ENCODE data around the gene TIMP3. TPM values are rescaled to one million over a fixed set of nuclear protein-coding genes. Genes with fewer than 3 reads are reported as not detected.

TIMP3 gene
- polyA plus RNA-seq, 3 donors, result not detected

GRCh38 chr22:32776397-32776796 lies 25.1 kb upstream of the TIMP3 start:
- Mint-ChIP-seq H3K4me1 (peaks cover 10% of the 10 kb centered on the region), H3K27ac (no peak overlapping the region), H3K27me3 (ENCODE audit: low read depth in 3 of 3) (peaks cover 3 to 9% (median 4%) of the 10 kb centered on the region in 3 donors), H3K4me3 (no peak overlapping the region), H3K36me3 (no peaks in the 10 kb centered on the region), H3K9me3 (peaks cover 0 to 8% (median 0%) of the 10 kb centered on the region in 7 donors)
- H3K27me3 ChIP-seq (ENCODE audit: control insufficient read depth in 2 of 2, insufficient read depth in 2 of 2, low read length in 2 of 2), result no peaks in the 10 kb centered on the region
- 73% methylated on average over 3 of the region's 4 CpGs for WGBS (ENCODE audit: insufficient coverage)
- H3K27ac ChIP-seq (ENCODE audit: low read depth in 1 of 2, low read length in 2 of 2), result no peak overlapping the region
- DNase-seq, result no peak
- H3K4me2 ChIP-seq (replicated peaks; ENCODE audit: extremely low read depth, low read length, poor library complexity, severe bottlenecking), result no peak overlapping the region
- no peaks in the 10 kb centered on the region for H3K9me3 ChIP-seq (replicated peaks in 1 of 2; ENCODE audit: control insufficient read depth in 1 of 2, insufficient read depth in 1 of 2, low read length in 2 of 2)
- no peaks in the 10 kb centered on the region for H3K36me3 ChIP-seq (replicated peaks in 1 of 2; ENCODE audit: control insufficient read depth in 1 of 2, insufficient read depth in 2 of 2, low read length in 2 of 2)
- H3K9ac ChIP-seq (ENCODE audit: insufficient read depth, low read length, poor library complexity, severe bottlenecking), result no peak overlapping the region
- no peaks in the 10 kb centered on the region for H3K79me2 ChIP-seq (ENCODE audit: insufficient read depth, low read length)
- TF ChIP-seq CTCF (IDR thresholded peaks at IDR 0.05), result no peak
- intact Hi-C loops (cut with micrococcal nuclease), result no loop called here
- no peaks in the 10 kb centered on the region for H4K20me1 ChIP-seq (ENCODE audit: insufficient read depth, low read length)
- H3K4me1 ChIP-seq (ENCODE audit: control insufficient read depth in 1 of 2, insufficient read depth in 2 of 2, low read length in 2 of 2), result peaks cover 0 to 4% of the 10 kb centered on the region in 2 donors
- no peak overlapping the region for H3K4me3 ChIP-seq (replicated peaks in 1 of 3; ENCODE audit: low read depth in 2 of 3, low read length in 3 of 3)
- H2AFZ ChIP-seq (ENCODE audit: insufficient read depth, low read depth, low read length, poor library complexity, severe bottlenecking), result no peak overlapping the region

DNA sequence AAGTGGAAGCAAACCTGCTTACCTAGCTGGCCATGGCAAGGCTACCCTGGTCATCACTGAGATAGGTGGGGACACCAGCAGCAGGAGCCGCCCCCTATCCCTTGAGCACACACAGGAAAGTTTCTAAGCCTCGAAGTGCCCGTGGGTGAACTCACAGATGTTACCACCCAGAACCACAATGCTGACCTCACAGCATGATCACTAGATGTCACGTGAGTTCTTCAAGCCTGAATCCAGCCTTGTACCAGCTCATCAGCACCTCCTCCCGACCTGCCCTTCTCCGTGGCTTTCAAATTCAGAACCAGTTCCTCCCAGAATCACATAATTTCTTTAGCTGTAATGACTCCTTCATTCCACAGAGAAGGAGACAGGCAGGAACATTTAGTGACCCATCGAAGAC lies 24.7 kb upstream of the TIMP3 start:
- Mint-ChIP-seq H3K36me3 (no peaks in the 10 kb centered on the region), H3K9me3 (peaks cover 0 to 7% (median 0%) of the 10 kb centered on the region in 7 donors), H3K27ac (no peak overlapping the region), H3K4me3 (no peak overlapping the region), H3K4me1 (peaks cover 10% of the 10 kb centered on the region), H3K27me3 (ENCODE audit: low read depth in 3 of 3) (peaks cover 3 to 9% (median 4%) of the 10 kb centered on the region in 3 donors)
- H3K9ac ChIP-seq (ENCODE audit: insufficient read depth, low read length, poor library complexity, severe bottlenecking), result no peak overlapping the region
- H3K4me3 ChIP-seq (replicated peaks in 1 of 3; ENCODE audit: low read depth in 2 of 3, low read length in 3 of 3), result no peak overlapping the region
- H3K79me2 ChIP-seq (ENCODE audit: insufficient read depth, low read length), result no peaks in the 10 kb centered on the region
- H3K36me3 ChIP-seq (replicated peaks in 1 of 2; ENCODE audit: control insufficient read depth in 1 of 2, insufficient read depth in 2 of 2, low read length in 2 of 2), result no peaks in the 10 kb centered on the region
- intact Hi-C loops (cut with micrococcal nuclease), result no loop called here
- WGBS (ENCODE audit: insufficient coverage), result 21% methylated on average over 5 of the region's 7 CpGs
- no peak overlapping the region for H3K27ac ChIP-seq (ENCODE audit: low read depth in 1 of 2, low read length in 2 of 2)
- H2AFZ ChIP-seq (ENCODE audit: insufficient read depth, low read depth, low read length, poor library complexity, severe bottlenecking), result no peak overlapping the region
- peak in 1 of 3 donors; percentile 7 for DNase-seq
- H4K20me1 ChIP-seq (ENCODE audit: insufficient read depth, low read length), result no peaks in the 10 kb centered on the region
- no peaks in the 10 kb centered on the region for H3K9me3 ChIP-seq (replicated peaks in 1 of 2; ENCODE audit: control insufficient read depth in 1 of 2, insufficient read depth in 1 of 2, low read length in 2 of 2)
- no peak overlapping the region for H3K4me2 ChIP-seq (replicated peaks; ENCODE audit: extremely low read depth, low read length, poor library complexity, severe bottlenecking)
- peaks cover 0 to 4% of the 10 kb centered on the region in 2 donors for H3K4me1 ChIP-seq (ENCODE audit: control insufficient read depth in 1 of 2, insufficient read depth in 2 of 2, low read length in 2 of 2)
- no peaks in the 10 kb centered on the region for H3K27me3 ChIP-seq (ENCODE audit: control insufficient read depth in 2 of 2, insufficient read depth in 2 of 2, low read length in 2 of 2)
- TF ChIP-seq CTCF (IDR thresholded peaks at IDR 0.05), result no peak
